Adipocyte (in vitro differentiated cells): ENCODE measurements around the gene KIRREL1.

ENCODE experiments used
- DNase-seq: peaks from one replicate; pipeline ENCODE4 v3.0.0-alpha.2; 2015; ENCODE audit warnings: low read depth
- H3K27me3 ChIP-seq: replicated peaks from 2 replicates; pipeline ENCODE4 v1.7.0; 2013; ENCODE audit warnings: mild to moderate bottlenecking, low read length, moderate library complexity; ENCODE audit not compliant: control insufficient read depth, insufficient read depth
- H3K36me3 ChIP-seq: 2 replicates; pipeline ENCODE4 v1.7.0; 2013; ENCODE audit warnings: low read length, mild to moderate bottlenecking, moderate library complexity; ENCODE audit not compliant: control insufficient read depth, insufficient read depth, severe bottlenecking
- H3K4me1 ChIP-seq: 2 replicates; pipeline ENCODE4 v1.7.0; 2013; ENCODE audit warnings: mild to moderate bottlenecking, low read length, moderate library complexity; ENCODE audit not compliant: control insufficient read depth, insufficient read depth
- H3K4me3 ChIP-seq: 2 replicates; pipeline ENCODE4 v1.7.0; 2013; ENCODE audit warnings: mild to moderate bottlenecking, low read length, moderate library complexity
- H3K9ac ChIP-seq: 2 replicates; pipeline ENCODE4 v1.7.0; 2013; ENCODE audit warnings: mild to moderate bottlenecking, low read length, moderate library complexity
- H3K9me3 ChIP-seq: 2 replicates; pipeline ENCODE4 v1.7.0; 2013; ENCODE audit warnings: mild to moderate bottlenecking, low read length, moderate library complexity; ENCODE audit not compliant: control insufficient read depth

Gene KIRREL1

DNA sequence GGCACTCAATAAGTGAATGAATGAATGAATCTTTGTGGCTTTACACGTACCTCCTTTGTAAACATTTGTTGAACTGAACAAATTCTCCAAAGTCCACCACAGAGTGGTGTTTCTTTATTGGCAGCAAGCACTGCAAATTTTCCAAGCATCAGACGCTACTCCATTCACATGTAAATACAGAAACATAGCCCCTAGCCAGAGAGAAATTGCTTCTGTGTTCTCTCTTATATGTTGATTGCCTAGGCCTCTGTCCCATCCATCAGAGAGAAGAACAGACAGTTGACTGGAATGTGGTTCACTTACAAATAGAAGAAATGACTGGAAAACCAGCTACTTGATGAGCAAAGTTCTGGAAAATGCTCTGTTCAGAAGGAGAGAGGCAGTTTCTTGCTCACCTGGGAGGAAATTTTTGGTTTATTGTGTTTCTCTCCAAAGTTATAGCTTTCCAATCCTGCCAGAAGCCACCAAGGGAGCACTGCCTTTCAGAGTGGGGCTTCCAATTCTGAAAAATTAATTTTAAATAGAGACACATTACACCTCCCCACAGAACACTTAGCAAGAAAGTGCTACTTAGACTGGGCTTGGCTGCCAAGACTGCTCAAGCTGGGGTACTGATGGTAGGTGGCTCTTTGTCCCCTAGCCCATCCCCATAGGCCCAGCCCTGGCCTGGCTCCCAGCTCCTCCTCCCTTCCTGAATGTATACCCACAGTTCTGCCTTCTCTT, 18.1 kb upstream of the KIRREL1 start:
- H3K36me3 ChIP-seq: no peaks in the 10 kb centered on the region
- H3K4me1 ChIP-seq: no peaks in the 10 kb centered on the region
- no peak overlapping the region for H3K9ac ChIP-seq
- no peak overlapping the region for H3K4me3 ChIP-seq
- H3K9me3 ChIP-seq: no peaks in the 10 kb centered on the region
- peaks cover 6% of the 10 kb centered on the region for H3K27me3 ChIP-seq
- no peak for DNase-seq

DNA sequence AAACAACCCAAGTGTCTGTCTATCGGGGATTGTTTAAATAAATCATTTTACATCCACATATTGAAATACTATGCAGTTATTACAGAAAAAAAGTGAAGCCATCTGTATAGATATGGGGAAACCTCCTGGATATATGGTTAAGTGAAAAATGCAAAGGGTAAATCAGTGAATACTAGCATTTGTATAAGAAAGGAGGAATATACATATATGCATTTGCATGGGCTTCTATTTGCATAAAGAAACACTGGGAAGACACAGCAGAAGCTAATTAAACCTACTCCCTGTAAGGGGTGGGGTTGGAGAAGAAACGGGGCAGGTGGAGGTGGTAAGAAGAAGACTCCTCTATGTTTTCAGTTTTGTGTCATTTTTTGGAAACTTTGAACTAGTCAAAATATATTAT, 16.6 kb upstream of the KIRREL1 start:
- no peak overlapping the region for H3K4me3 ChIP-seq
- no peaks in the 10 kb centered on the region for H3K36me3 ChIP-seq
- H3K9ac ChIP-seq: no peak overlapping the region
- H3K9me3 ChIP-seq: no peaks in the 10 kb centered on the region
- DNase-seq: no peak
- no peaks in the 10 kb centered on the region for H3K4me1 ChIP-seq
- peaks cover 6% of the 10 kb centered on the region for H3K27me3 ChIP-seq

DNA sequence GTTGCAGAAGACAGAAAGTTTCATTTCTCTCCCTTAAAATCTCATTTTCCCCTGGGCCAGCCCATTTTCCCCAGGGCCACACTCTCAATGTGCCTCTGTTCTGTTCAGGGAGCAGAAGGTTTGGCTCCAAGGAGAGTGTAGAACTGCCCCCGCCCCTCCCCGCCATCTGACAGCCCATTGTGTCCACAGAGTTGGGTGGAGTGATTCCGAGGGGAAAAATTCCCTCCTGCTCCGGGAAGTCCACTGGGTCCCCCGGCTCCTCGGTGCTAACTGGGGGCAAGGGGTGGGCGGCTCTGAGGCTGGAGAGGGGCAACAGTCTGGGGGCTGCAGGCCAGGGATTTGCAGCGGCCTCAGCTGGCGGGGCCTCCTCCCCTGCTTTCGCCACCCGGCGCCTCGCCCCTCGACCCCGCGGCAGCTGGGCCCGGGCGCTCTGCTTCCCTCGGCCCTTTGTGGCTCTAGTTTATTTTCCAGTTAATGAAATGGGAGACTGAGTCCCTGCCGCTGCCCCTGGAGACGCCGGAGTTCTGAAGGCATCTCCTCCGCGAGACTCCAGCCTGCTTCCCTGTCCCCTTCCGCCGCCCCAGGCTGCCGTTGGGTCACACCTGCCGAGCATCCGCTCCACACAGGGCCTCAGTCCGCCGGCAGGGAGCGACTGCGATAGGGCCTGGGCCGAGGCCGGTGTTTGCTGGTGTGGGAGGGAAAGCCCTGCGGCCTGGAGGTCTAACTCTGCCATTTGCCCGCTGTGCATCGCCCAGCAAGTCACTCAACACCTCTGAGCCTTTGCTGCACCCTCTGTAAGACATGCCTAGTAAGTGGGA, 14.7 kb upstream of the KIRREL1 start:
- no peak overlapping the region for H3K9ac ChIP-seq
- H3K4me1 ChIP-seq: no peaks in the 10 kb centered on the region
- H3K4me3 ChIP-seq: no peak overlapping the region
- H3K9me3 ChIP-seq: no peaks in the 10 kb centered on the region
- H3K27me3 ChIP-seq: peaks cover 6% of the 10 kb centered on the region
- H3K36me3 ChIP-seq: no peaks in the 10 kb centered on the region
- DNase-seq: no peak

DNA sequence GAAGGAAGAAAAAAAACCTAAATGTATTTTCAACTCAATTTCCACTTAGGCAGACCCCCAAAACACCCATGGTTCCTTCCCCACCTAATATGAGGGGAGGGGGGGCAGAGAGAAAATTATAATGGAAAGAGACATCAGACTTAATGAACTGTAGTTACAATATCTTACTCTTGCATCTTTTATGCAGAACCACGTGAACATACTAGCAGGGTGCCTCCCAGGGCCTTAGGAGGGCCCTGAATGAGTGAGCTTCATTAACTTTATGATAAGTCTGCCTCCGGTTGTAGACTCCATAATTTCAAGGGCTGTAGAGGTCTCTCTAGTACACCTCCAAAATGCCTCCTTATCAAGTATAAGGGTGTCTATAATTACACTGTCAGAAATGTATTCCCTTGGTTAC, 11.3 kb upstream of the KIRREL1 start:
- H3K27me3 ChIP-seq: peaks cover 6% of the 10 kb centered on the region
- no peaks in the 10 kb centered on the region for H3K36me3 ChIP-seq

DNA sequence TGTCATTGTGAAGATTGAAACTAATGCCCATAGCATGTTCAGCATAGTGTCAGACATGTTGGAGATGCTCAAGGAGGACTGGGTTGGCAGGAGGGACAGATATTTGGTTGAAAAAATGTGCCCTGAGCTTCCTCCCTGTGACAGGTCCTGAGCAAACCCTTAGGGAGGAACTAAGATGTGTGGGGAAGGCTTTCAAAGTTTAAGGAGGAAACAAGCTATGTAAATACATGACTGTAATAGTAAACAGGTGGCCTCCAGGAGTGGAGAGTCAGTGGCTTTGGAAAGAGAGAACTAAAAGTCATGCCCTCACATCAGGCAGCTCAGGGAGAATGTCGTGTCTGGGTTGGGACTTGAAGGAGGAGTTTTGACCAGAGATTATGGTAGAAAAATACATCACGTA, 9.7 kb upstream of the KIRREL1 start:
- H3K9me3 ChIP-seq: no peaks in the 10 kb centered on the region
- no peak overlapping the region for H3K4me3 ChIP-seq
- no peaks in the 10 kb centered on the region for H3K4me1 ChIP-seq
- no peaks in the 10 kb centered on the region for H3K27me3 ChIP-seq
- no peaks in the 10 kb centered on the region for H3K36me3 ChIP-seq
- DNase-seq: no peak
- H3K9ac ChIP-seq: no peak overlapping the region

More for the DNA sequence above, 11.3 kb upstream of the KIRREL1 start:
- no peak overlapping the region for H3K4me3 ChIP-seq
- no peaks in the 10 kb centered on the region for H3K4me1 ChIP-seq
- no peak overlapping the region for H3K9ac ChIP-seq
- no peak for DNase-seq
- no peaks in the 10 kb centered on the region for H3K9me3 ChIP-seq

DNA sequence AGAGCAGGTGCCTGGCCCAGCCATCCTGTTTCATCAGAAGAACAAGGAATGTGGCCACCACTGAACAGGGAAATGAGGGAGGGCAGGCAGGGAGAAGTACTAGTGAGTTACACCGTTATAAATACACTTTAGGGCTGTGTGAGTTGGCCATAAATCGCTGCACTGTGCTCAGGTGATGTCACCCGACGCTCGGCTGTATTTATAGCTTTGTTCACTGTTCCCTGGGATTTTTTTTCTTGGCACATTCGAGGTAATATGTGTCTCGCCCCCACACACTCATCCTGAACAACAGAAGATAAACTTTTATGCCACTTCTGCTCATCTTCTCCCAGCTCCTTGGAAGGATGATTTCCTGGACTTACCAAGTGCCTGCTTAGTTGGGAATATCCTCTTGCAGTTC, 9.0 kb upstream of the KIRREL1 start:
- no peak overlapping the region for H3K4me3 ChIP-seq
- H3K36me3 ChIP-seq: no peaks in the 10 kb centered on the region
- H3K27me3 ChIP-seq: no peaks in the 10 kb centered on the region
- DNase-seq: no peak
- H3K9me3 ChIP-seq: no peaks in the 10 kb centered on the region
- H3K4me1 ChIP-seq: no peaks in the 10 kb centered on the region
- H3K9ac ChIP-seq: no peak overlapping the region

DNA sequence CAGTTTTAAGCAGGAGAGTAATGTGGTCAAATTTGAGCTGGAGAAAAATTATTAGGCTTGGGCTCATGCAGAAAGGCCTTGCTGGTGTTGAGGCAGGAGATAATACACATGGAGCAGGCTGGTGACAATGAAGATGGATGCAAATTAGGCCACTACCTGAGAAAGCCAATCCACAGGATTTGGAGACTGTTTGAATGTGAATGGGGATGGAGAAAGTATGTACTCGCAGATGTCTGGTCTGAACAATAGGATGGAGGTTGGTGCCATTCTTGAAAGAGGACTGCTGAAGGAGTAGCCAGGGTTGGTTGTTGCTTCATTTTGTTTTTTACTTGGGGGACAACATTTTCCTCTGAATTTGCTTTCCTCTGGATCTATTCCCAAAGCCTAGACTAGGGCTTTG, 8.0 kb upstream of the KIRREL1 start:
- no peaks in the 10 kb centered on the region for H3K27me3 ChIP-seq
- H3K36me3 ChIP-seq: no peaks in the 10 kb centered on the region
- H3K4me3 ChIP-seq: no peak overlapping the region
- no peak for DNase-seq
- H3K4me1 ChIP-seq: no peaks in the 10 kb centered on the region
- H3K9ac ChIP-seq: no peak overlapping the region
- H3K9me3 ChIP-seq: no peaks in the 10 kb centered on the region

DNA sequence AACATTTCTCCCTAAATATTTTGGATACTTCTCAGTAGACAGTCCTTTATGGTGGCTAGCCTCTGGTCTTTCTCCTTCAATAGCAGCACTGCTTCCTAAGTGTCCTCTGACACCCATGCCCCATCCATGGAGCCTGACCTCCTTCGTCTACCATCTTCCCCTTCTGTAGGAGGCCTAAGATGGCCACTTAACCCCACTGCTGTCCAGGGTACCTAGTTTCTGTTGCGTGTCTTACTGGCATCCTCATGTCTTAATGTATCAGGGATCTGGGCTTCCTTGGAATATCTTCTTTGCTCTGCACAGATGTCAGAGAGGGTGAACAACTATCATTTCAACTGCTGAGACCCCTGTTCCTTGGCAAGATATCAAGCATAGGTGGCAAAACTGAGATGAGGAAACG, 5.4 kb upstream of the KIRREL1 start:
- Histone ChIP-seq H3K9ac (no peak overlapping the region), H3K4me1 (peaks cover 19% of the 10 kb centered on the region), H3K36me3 (no peaks in the 10 kb centered on the region), H3K27me3 (no peaks in the 10 kb centered on the region), H3K9me3 (no peaks in the 10 kb centered on the region), H3K4me3 (no peak overlapping the region)
- no peak for DNase-seq

DNA sequence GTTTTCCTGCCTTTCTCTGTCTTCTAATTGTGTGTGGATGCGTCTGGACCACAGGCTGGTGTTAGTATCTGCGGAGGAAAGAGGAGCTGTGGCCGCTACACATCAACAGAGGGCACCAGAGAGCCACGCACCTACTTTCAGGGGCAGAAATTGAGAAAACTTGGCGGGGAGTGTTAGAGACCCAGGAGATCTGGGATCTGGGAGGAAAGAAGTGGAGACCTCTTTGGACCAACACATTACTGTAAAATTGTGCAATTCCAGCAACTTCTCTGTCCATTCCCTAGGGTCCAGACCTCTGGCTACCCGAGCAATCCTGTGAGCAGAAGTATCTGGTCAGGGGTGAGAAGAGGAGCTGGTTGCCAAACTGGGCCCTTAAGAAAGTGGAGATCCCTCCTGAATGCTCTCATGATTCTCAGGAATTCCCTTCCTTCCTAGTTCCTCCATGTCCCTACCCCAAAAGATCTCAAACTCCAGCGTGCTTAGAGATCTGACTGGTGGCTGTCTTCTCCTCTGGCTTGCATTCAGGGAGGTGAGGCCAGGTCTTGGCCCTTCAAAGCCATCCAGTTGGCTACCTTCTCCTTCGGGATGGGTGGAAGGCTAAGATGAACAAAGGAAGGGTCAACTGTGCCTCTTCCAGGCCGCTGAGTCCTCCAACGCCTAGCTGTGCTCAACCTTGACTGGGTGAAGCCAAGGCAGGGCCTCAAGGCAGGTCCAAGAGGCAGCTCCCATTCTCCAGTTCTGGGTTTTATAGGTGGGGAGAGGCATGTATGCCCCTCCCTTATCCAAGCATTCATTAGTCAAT, 1.2 kb upstream of the KIRREL1 start:
- DNase-seq: peak; percentile 93
- Histone ChIP-seq H3K36me3 (peaks cover under 1% of the 10 kb centered on the region), H3K9ac (peak overlapping the region; percentile 99), H3K4me1 (peaks cover 35% of the 10 kb centered on the region), H3K4me3 (peak overlapping the region; percentile 97), H3K27me3 (no peaks in the 10 kb centered on the region), H3K9me3 (no peaks in the 10 kb centered on the region)

DNA sequence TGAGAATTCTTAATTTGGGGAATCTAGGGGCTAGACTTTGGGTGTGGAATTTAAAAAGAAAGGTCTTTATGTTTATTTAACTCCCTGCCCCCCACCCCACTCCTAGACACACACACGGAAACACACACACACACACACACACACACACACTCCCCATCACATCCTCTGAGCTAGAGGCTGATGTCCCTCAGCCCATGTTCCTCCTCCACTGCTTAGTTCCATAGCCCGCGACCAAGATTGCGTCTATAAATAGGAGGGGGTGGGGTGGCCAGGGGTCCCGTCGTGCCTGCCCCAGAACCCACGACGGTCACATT, 655 bp upstream of the KIRREL1 start:
- DNase-seq: no peak
- Histone ChIP-seq H3K36me3 (peaks cover 3% of the 10 kb centered on the region), H3K9ac (peak overlapping the region; percentile 99), H3K9me3 (no peaks in the 10 kb centered on the region), H3K27me3 (no peaks in the 10 kb centered on the region), H3K4me1 (peaks cover 35% of the 10 kb centered on the region), H3K4me3 (peak overlapping the region; percentile 97)

DNA sequence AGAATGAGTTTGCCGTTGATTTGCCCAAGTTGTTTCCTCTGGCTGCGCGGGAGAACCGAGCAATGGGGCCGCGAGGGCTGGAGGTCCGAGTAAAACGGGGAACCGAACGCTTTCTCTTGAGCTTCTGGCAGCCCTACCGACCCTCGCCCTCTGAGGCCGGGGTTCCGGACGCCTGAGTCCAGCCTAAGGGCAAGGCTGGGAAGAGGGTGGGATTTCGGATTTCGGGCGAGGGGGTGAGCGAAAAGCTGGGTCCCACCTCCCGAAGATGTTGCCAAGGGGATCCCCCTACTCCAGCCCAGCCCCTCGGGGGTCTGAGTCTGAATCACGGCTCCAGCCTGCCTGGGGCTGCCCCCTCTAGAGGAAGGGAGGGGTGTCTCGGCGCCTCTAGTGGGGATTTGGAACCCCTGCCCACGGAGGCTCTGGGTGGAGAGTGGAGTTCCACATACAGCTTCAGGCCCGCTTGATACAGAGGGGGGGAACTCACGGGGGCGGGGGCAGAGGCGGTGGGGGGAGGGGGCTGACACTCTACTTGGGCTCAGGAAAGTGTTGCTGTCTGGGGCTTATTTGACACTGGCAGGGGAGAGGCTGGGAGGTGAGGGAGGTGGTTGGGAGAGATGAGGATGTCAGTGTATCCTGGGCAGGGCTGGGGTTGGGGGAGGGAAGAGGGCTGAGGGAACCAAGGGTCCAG, 617 bp downstream of the KIRREL1 start:
- DNase-seq: peak; percentile 67
- H3K27me3 ChIP-seq: no peaks in the 10 kb centered on the region
- H3K9me3 ChIP-seq: no peaks in the 10 kb centered on the region
- H3K4me1 ChIP-seq: peaks cover 35% of the 10 kb centered on the region
- peak overlapping the region; percentile 99 for H3K9ac ChIP-seq
- H3K36me3 ChIP-seq: peaks cover 3% of the 10 kb centered on the region
- peak overlapping the region; percentile 97 for H3K4me3 ChIP-seq
